ENCODE measurements around the gene ACP1. TPM values are rescaled to one million over a fixed set of nuclear protein-coding genes. Genes with fewer than 3 reads are reported as not detected.

Gene ACP1
- polyA plus RNA-seq, 2 of the 4 experiments (the other 2 are of a cell fraction), result 204 to 338 TPM

DNA sequence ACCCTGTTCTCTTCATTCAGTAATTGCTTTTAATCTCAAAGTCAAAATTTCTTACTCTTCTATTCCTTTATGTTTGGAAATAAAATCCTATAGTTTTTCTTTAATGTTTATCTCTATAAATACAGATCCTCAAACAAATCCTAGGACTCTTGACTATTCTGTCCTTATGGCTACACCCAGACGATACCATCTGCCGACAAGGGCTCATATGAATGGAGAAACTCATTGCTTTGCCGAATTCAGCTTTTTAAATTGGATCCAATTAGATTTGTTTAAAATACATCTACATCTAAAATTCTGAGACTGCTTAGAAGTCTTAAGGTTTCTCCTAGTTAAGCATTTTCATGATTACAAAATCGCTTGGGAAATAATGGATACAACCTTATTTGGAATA, 14.2 kb downstream of the ACP1 start:
- H3K4me1 ChIP-seq, result peaks cover 4% of the 10 kb centered on the region; the same call in 1 of the 3 replicates
- TF ChIP-seq FOSB (CRISPR knock-in tag; IDR thresholded peaks at IDR 0.05), result no peak
- TF ChIP-seq RNF2 (IDR thresholded peaks at IDR 0.05; ENCODE audit: borderline replicate concordance, low read depth), result no peak
- TF ChIP-seq, protein P1, sequence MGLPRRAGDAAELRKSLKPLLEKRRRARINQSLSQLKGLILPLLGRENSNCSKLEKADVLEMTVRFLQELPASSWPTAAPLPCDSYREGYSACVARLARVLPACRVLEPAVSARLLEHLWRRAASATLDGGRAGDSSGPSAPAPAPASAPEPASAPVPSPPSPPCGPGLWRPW (IDR thresholded peaks at IDR 0.05), result no peak
- TF ChIP-seq HOXB5 (CRISPR knock-in tag; IDR thresholded peaks at IDR 0.05), result no peak
- no peak for TF ChIP-seq HEYL (CRISPR knock-in tag; IDR thresholded peaks at IDR 0.05)
- H3K9me3 ChIP-seq, result no peaks in the 10 kb centered on the region
- FAIRE-seq, result no peak
- H3K4me3 ChIP-seq, result no peak overlapping the region
- no peak overlapping the region for H3K4me2 ChIP-seq
- WGBS (ENCODE audit: missing lambda C conversion rate), result 84% methylated on average over 4 of the region's 4 CpGs
- no peak for DNase-seq (ENCODE audit: low read depth in 1 of 2, low spot score in 1 of 2)
- ChIA-PET POLR2A (no interaction called here), CTCF (no interaction called here)
- H3K27ac ChIP-seq, result no peak overlapping the region
- no peak for ATAC-seq

DNA sequence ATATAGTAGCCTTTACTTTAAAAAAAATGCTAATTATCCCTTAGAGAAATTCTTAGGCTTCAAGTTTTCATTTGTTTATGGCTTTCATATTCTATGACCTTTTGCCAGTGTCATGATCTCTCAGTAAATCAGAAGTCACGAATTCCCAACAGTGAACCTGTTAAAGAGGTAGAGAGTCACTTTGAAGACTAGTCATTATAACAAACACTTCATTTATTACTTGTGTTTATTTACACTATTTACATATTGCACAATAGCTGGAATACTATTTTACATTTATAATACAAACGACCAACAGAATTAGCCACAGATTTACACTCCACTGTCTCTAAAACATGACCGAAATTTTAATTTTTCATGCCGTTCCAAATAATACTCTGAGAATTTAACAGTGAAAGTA, 14.6 kb downstream of the ACP1 start:
- Histone ChIP-seq H3K4me3 (no peak overlapping the region), H3K9me3 (no peaks in the 10 kb centered on the region), H3K27ac (no peak overlapping the region), H3K4me1 (peaks cover 4% of the 10 kb centered on the region; the same call in 1 of the 3 replicates), H3K4me2 (no peak overlapping the region)
- no peak for TF ChIP-seq HEYL (CRISPR knock-in tag; IDR thresholded peaks at IDR 0.05)
- TF ChIP-seq, protein P2, sequence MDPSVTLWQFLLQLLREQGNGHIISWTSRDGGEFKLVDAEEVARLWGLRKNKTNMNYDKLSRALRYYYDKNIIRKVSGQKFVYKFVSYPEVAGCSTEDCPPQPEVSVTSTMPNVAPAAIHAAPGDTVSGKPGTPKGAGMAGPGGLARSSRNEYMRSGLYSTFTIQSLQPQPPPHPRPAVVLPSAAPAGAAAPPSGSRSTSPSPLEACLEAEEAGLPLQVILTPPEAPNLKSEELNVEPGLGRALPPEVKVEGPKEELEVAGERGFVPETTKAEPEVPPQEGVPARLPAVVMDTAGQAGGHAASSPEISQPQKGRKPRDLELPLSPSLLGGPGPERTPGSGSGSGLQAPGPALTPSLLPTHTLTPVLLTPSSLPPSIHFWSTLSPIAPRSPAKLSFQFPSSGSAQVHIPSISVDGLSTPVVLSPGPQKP (IDR thresholded peaks at IDR 0.05; ENCODE audit: low read depth, low read length), result no peak
- no peak for TF ChIP-seq MAZ (IDR thresholded peaks at IDR 0.05; ENCODE audit: borderline replicate concordance, low read depth, low read length)
- no peak for TF ChIP-seq FOSL2 (IDR thresholded peaks at IDR 0.05)
- no peak for TF ChIP-seq FOSL2 (CRISPR knock-in tag; IDR thresholded peaks at IDR 0.05)
- TF ChIP-seq GATA3 (IDR thresholded peaks at IDR 0.05; ENCODE audit: borderline replicate concordance), result no peak
- no peak for TF ChIP-seq FOSB (CRISPR knock-in tag; IDR thresholded peaks at IDR 0.05)
- no peak for TF ChIP-seq BHLHE40 (IDR thresholded peaks at IDR 0.05; ENCODE audit: low read depth, low read length)
- TF ChIP-seq HOXA7 (CRISPR knock-in tag; IDR thresholded peaks at IDR 0.05), result no peak
- TF ChIP-seq NR3C1 (IDR thresholded peaks at IDR 0.05), result no peak
- no peak for TF ChIP-seq NPAS2 (CRISPR knock-in tag; IDR thresholded peaks at IDR 0.05; ENCODE audit: borderline replicate concordance)
- TF ChIP-seq SREBF2 (IDR thresholded peaks at IDR 0.05), result no peak
- TF ChIP-seq POLR2A (IDR thresholded peaks at IDR 0.05; ENCODE audit: low read length), result no peak
- TF ChIP-seq CEBPB (IDR thresholded peaks at IDR 0.05), result no peak; a peak in 1 of 4 replicates
- TF ChIP-seq CHD2 (IDR thresholded peaks at IDR 0.05; ENCODE audit: low read length, partially characterized antibody), result no peak
- TF ChIP-seq, protein P3, sequence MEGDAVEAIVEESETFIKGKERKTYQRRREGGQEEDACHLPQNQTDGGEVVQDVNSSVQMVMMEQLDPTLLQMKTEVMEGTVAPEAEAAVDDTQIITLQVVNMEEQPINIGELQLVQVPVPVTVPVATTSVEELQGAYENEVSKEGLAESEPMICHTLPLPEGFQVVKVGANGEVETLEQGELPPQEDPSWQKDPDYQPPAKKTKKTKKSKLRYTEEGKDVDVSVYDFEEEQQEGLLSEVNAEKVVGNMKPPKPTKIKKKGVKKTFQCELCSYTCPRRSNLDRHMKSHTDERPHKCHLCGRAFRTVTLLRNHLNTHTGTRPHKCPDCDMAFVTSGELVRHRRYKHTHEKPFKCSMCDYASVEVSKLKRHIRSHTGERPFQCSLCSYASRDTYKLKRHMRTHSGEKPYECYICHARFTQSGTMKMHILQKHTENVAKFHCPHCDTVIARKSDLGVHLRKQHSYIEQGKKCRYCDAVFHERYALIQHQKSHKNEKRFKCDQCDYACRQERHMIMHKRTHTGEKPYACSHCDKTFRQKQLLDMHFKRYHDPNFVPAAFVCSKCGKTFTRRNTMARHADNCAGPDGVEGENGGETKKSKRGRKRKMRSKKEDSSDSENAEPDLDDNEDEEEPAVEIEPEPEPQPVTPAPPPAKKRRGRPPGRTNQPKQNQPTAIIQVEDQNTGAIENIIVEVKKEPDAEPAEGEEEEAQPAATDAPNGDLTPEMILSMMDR (IDR thresholded peaks at IDR 0.05), result no peak
- TF ChIP-seq, protein P4, sequence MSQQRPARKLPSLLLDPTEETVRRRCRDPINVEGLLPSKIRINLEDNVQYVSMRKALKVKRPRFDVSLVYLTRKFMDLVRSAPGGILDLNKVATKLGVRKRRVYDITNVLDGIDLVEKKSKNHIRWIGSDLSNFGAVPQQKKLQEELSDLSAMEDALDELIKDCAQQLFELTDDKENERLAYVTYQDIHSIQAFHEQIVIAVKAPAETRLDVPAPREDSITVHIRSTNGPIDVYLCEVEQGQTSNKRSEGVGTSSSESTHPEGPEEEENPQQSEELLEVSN (IDR thresholded peaks at IDR 0.05; ENCODE audit: borderline replicate concordance, low read depth), result no peak
- TF ChIP-seq, protein P5, sequence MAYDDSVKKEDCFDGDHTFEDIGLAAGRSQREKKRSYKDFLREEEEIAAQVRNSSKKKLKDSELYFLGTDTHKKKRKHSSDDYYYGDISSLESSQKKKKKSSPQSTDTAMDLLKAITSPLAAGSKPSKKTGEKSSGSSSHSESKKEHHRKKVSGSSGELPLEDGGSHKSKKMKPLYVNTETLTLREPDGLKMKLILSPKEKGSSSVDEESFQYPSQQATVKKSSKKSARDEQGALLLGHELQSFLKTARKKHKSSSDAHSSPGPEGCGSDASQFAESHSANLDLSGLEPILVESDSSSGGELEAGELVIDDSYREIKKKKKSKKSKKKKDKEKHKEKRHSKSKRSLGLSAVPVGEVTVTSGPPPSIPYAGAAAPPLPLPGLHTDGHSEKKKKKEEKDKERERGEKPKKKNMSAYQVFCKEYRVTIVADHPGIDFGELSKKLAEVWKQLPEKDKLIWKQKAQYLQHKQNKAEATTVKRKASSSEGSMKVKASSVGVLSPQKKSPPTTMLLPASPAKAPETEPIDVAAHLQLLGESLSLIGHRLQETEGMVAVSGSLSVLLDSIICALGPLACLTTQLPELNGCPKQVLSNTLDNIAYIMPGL (CRISPR knock-in tag; IDR thresholded peaks at IDR 0.05; ENCODE audit: borderline replicate concordance), result no peak
- TF ChIP-seq CHD4 (IDR thresholded peaks at IDR 0.05; ENCODE audit: borderline replicate concordance), result no peak
- TF ChIP-seq RFX5 (IDR thresholded peaks at IDR 0.05), result no peak
- ATAC-seq, result no peak
- WGBS (ENCODE audit: missing lambda C conversion rate), result 77% methylated on average over 4 of the region's 4 CpGs
- DNase-seq (ENCODE audit: low read depth in 1 of 2, low spot score in 1 of 2), result no peak
- no peak for FAIRE-seq
- ChIA-PET CTCF (interaction anchor here (2.9 kb wide), 1 partner anchor 11 kb away, joined by 11 read pairs; no protein-coding TSS in a partner anchor), POLR2A (no interaction called here)
